ENCODE results near the gene KCNA10. TPM values are rescaled to one million over a fixed set of nuclear protein-coding genes. Genes with fewer than 3 reads are reported as not detected.
A peak's percentile ranks its signal among the peaks of the same experiment; 100 is the strongest.

The KCNA10 gene
- total RNA-seq, 1 experiment from 2014 or later = not detected

- peak; percentile 52 for DNase-seq (ENCODE audit: low spot score)
- ChIA-PET CTCF (interaction anchor here (0.6 to 1.8 kb wide), 8 partner anchors 9 to 228 kb away, joined by 3 to 8 read pairs (median 4); no protein-coding TSS in a partner anchor), POLR2A (ENCODE audit: low non-redundant PET) (no interaction called here)
- no peak for TF ChIP-seq EZH2 (IDR thresholded peaks at IDR 0.05; ENCODE audit: borderline replicate concordance, low read depth, low read length, poor library complexity, severe bottlenecking)
- peak; percentile 76 for TF ChIP-seq CTCF (conservative IDR thresholded peaks at IDR 0.05; ENCODE audit: low read depth, low read length)
- no peak overlapping the region for H3K27ac ChIP-seq (ENCODE audit: low read depth, low read length, poor library complexity, severe bottlenecking)
- BruUV-seq (replicated peaks) = no TSS peak
- intact Hi-C loops (cut with micrococcal nuclease; ENCODE audit: unreplicated experiment) = loop anchor here (1.0 kb wide), 1 partner anchor 60 kb away; no protein-coding TSS in a partner anchor
- no peaks in the 10 kb centered on the region for H3K27me3 ChIP-seq (replicated peaks; ENCODE audit: insufficient read depth, low read depth, low read length, poor library complexity)
- H3K4me1 ChIP-seq (ENCODE audit: insufficient read depth, low read length, poor library complexity, severe bottlenecking) = peaks cover 8% of the 10 kb centered on the region
- no peaks in the 10 kb centered on the region for H3K36me3 ChIP-seq (ENCODE audit: insufficient read depth, low read length, poor library complexity, severe bottlenecking)
- H3K4me3 ChIP-seq (ENCODE audit: low read depth, low read length, poor library complexity, severe bottlenecking) = peak overlapping the region; percentile 36
- H3K9me3 ChIP-seq (ENCODE audit: low read depth, low read length, poor library complexity, severe bottlenecking) = no peaks in the 10 kb centered on the region
Measured at GRCh38 chr1:110554871-110555801, 36.2 kb upstream of the KCNA10 start.

- no peak overlapping the region for H3K4me3 ChIP-seq (ENCODE audit: low read depth, low read length, poor library complexity, severe bottlenecking)
- H3K36me3 ChIP-seq (ENCODE audit: insufficient read depth, low read length, poor library complexity, severe bottlenecking) = no peaks in the 10 kb centered on the region
- H3K27me3 ChIP-seq (replicated peaks; ENCODE audit: insufficient read depth, low read depth, low read length, poor library complexity) = no peaks in the 10 kb centered on the region
- no peak for DNase-seq (ENCODE audit: low spot score)
- no TSS peak for BruUV-seq (replicated peaks)
- no peak overlapping the region for H3K27ac ChIP-seq (ENCODE audit: low read depth, low read length, poor library complexity, severe bottlenecking)
- no peak for TF ChIP-seq EZH2 (IDR thresholded peaks at IDR 0.05; ENCODE audit: borderline replicate concordance, low read depth, low read length, poor library complexity, severe bottlenecking)
- no peak for TF ChIP-seq CTCF (conservative IDR thresholded peaks at IDR 0.05; ENCODE audit: low read depth, low read length)
- intact Hi-C loops (cut with micrococcal nuclease; ENCODE audit: unreplicated experiment) = no loop called here
- ChIA-PET CTCF (no interaction called here), POLR2A (ENCODE audit: low non-redundant PET) (no interaction called here)
- H3K9me3 ChIP-seq (ENCODE audit: low read depth, low read length, poor library complexity, severe bottlenecking) = no peaks in the 10 kb centered on the region
- peaks cover 8% of the 10 kb centered on the region for H3K4me1 ChIP-seq (ENCODE audit: insufficient read depth, low read length, poor library complexity, severe bottlenecking)
Measured at GRCh38 chr1:110551278-110551809, 32.4 kb upstream of the KCNA10 start.

- H3K27ac ChIP-seq (ENCODE audit: low read depth, low read length, poor library complexity, severe bottlenecking) = no peak overlapping the region
- no peak for DNase-seq (ENCODE audit: low spot score)
- H3K4me1 ChIP-seq (ENCODE audit: insufficient read depth, low read length, poor library complexity, severe bottlenecking) = no peaks in the 10 kb centered on the region
- no peaks in the 10 kb centered on the region for H3K36me3 ChIP-seq (ENCODE audit: insufficient read depth, low read length, poor library complexity, severe bottlenecking)
- TF ChIP-seq EZH2 (IDR thresholded peaks at IDR 0.05; ENCODE audit: borderline replicate concordance, low read depth, low read length, poor library complexity, severe bottlenecking) (no peak), CTCF (conservative IDR thresholded peaks at IDR 0.05; ENCODE audit: low read depth, low read length) (no peak)
- no peaks in the 10 kb centered on the region for H3K27me3 ChIP-seq (replicated peaks; ENCODE audit: insufficient read depth, low read depth, low read length, poor library complexity)
- ChIA-PET POLR2A (ENCODE audit: low non-redundant PET) (no interaction called here), CTCF (no interaction called here)
- no peaks in the 10 kb centered on the region for H3K9me3 ChIP-seq (ENCODE audit: low read depth, low read length, poor library complexity, severe bottlenecking)
- intact Hi-C loops (cut with micrococcal nuclease; ENCODE audit: unreplicated experiment) = no loop called here
- BruUV-seq (replicated peaks) = no TSS peak
- no peak overlapping the region for H3K4me3 ChIP-seq (ENCODE audit: low read depth, low read length, poor library complexity, severe bottlenecking)
Measured at GRCh38 chr1:110549831-110550230, 30.9 kb upstream of the KCNA10 start.

Measured in A673 (cell line).